Activated T-helper 2 cell treated with anti-CD3 and anti-CD28 coated beads, Interferon-gamma antibody, Interleukin-2, Interleukin-4, amounts not matched to agents 10 μg/mL and 5 μg/mL and 100 μg/mL, durations not matched to agents 14 hours and 24 hours and 36 hours (primary cell): Measurements from ENCODE around the gene NUAK1. TPM values are rescaled to one million over a fixed set of nuclear protein-coding genes. Genes with fewer than 3 reads are reported as not detected.

Experiments used
- DNase-seq: peaks from one replicate; pipeline ENCODE4 v3.0.0; 2021; ENCODE audit warnings: low spot score
- H3K27ac Mint-ChIP-seq: one replicate; pipeline ENCODE4 v1.8.0; 2021; ENCODE audit warnings: mixed read lengths
- H3K27me3 Mint-ChIP-seq: one replicate; pipeline ENCODE4 v1.8.0; 2021; ENCODE audit warnings: low read depth, mixed read lengths
- H3K36me3 Mint-ChIP-seq: one replicate; pipeline ENCODE4 v1.8.0; 2021; ENCODE audit warnings: low read depth, mixed read lengths
- H3K4me1 Mint-ChIP-seq: one replicate; pipeline ENCODE4 v1.8.0; 2021; ENCODE audit warnings: low read depth, mixed read lengths
- H3K4me3 Mint-ChIP-seq: one replicate; pipeline ENCODE4 v1.8.0; 2021; ENCODE audit warnings: low read depth, mild to moderate bottlenecking, moderate library complexity, mixed read lengths
- H3K9me3 Mint-ChIP-seq: one replicate; pipeline ENCODE4 v1.8.0; 2021; ENCODE audit warnings: mixed read lengths
- intact Hi-C: fragments of 100-400 bp; cut with micrococcal nuclease; formaldehyde crosslinking; loops from one replicate; pipeline ENCODE4 v1.15.1; 2023
- total RNA-seq: library from RNA; stranded (reverse); gene quantifications from 2 replicates; pipeline ENCODE4 v1.2.3, GENCODE V29; 2022

Gene NUAK1
- total RNA-seq, 1 donor from 2014 or later: 0.02 TPM

GRCh38 chr12:106123110-106123509, 15.6 kb downstream of the NUAK1 start:
- no peaks in the 10 kb centered on the region for H3K4me1 Mint-ChIP-seq
- H3K9me3 Mint-ChIP-seq: no peaks in the 10 kb centered on the region
- no peak overlapping the region for H3K27ac Mint-ChIP-seq
- H3K4me3 Mint-ChIP-seq: no peak overlapping the region
- peaks cover 14% of the 10 kb centered on the region for H3K27me3 Mint-ChIP-seq
- H3K36me3 Mint-ChIP-seq: no peaks in the 10 kb centered on the region
- intact Hi-C loops: no loop called here
- DNase-seq: no peak

- no peaks in the 10 kb centered on the region for H3K36me3 Mint-ChIP-seq
- no peaks in the 10 kb centered on the region for H3K4me1 Mint-ChIP-seq
- H3K9me3 Mint-ChIP-seq: no peaks in the 10 kb centered on the region
- H3K4me3 Mint-ChIP-seq: no peak overlapping the region
- no peak for DNase-seq
- intact Hi-C loops: no loop called here
- peaks cover 18% of the 10 kb centered on the region for H3K27me3 Mint-ChIP-seq
- H3K27ac Mint-ChIP-seq: no peak overlapping the region
Observed at GRCh38 chr12:106122004-106122403, 16.8 kb downstream of the NUAK1 start.

- H3K27ac Mint-ChIP-seq: no peak overlapping the region
- H3K4me3 Mint-ChIP-seq: no peak overlapping the region
- H3K36me3 Mint-ChIP-seq: no peaks in the 10 kb centered on the region
- DNase-seq: no peak
- H3K27me3 Mint-ChIP-seq: peaks cover 21% of the 10 kb centered on the region
- H3K9me3 Mint-ChIP-seq: no peaks in the 10 kb centered on the region
- H3K4me1 Mint-ChIP-seq: no peaks in the 10 kb centered on the region
- intact Hi-C loops: no loop called here
Observed at GRCh38 chr12:106120519-106121105, 18.1 kb downstream of the NUAK1 start.

- no peak for DNase-seq
- peaks cover 21% of the 10 kb centered on the region for H3K27me3 Mint-ChIP-seq
- no peaks in the 10 kb centered on the region for H3K4me1 Mint-ChIP-seq
- no peak overlapping the region for H3K27ac Mint-ChIP-seq
- H3K9me3 Mint-ChIP-seq: no peaks in the 10 kb centered on the region
- intact Hi-C loops: no loop called here
- H3K36me3 Mint-ChIP-seq: no peaks in the 10 kb centered on the region
- H3K4me3 Mint-ChIP-seq: no peak overlapping the region
Observed at GRCh38 chr12:106119301-106119700, 19.5 kb downstream of the NUAK1 start.

- DNase-seq: no peak
- Mint-ChIP-seq H3K36me3 (no peaks in the 10 kb centered on the region), H3K4me3 (no peak overlapping the region), H3K27ac (no peak overlapping the region), H3K4me1 (no peaks in the 10 kb centered on the region), H3K27me3 (peaks cover 21% of the 10 kb centered on the region), H3K9me3 (no peaks in the 10 kb centered on the region)
- intact Hi-C loops: no loop called here
Observed at GRCh38 chr12:106118381-106119130, 20.2 kb downstream of the NUAK1 start.

- Mint-ChIP-seq H3K4me3 (no peak overlapping the region), H3K27me3 (peaks cover 19% of the 10 kb centered on the region), H3K27ac (no peak overlapping the region), H3K9me3 (no peaks in the 10 kb centered on the region), H3K36me3 (no peaks in the 10 kb centered on the region), H3K4me1 (peaks cover 7% of the 10 kb centered on the region)
- no peak for DNase-seq
- intact Hi-C loops: no loop called here
Observed at GRCh38 chr12:106115440-106115839, 23.3 kb downstream of the NUAK1 start.

GRCh38 chr12:106114447-106115068, 24.2 kb downstream of the NUAK1 start:
- H3K4me1 Mint-ChIP-seq: peaks cover 7% of the 10 kb centered on the region
- no peak for DNase-seq
- no peak overlapping the region for H3K4me3 Mint-ChIP-seq
- H3K27me3 Mint-ChIP-seq: peaks cover 24% of the 10 kb centered on the region
- H3K9me3 Mint-ChIP-seq: no peaks in the 10 kb centered on the region
- no peak overlapping the region for H3K27ac Mint-ChIP-seq
- no peaks in the 10 kb centered on the region for H3K36me3 Mint-ChIP-seq
- intact Hi-C loops: no loop called here

- no peak for DNase-seq
- Mint-ChIP-seq H3K27me3 (peaks cover 25% of the 10 kb centered on the region), H3K9me3 (no peaks in the 10 kb centered on the region), H3K4me3 (no peak overlapping the region), H3K36me3 (no peaks in the 10 kb centered on the region), H3K27ac (no peak overlapping the region), H3K4me1 (peaks cover 9% of the 10 kb centered on the region)
- intact Hi-C loops: no loop called here
Observed at GRCh38 chr12:106113824-106114446, 24.8 kb downstream of the NUAK1 start.

GRCh38 chr12:106113446-106113823, 25.3 kb downstream of the NUAK1 start:
- no peak for DNase-seq
- peaks cover 9% of the 10 kb centered on the region for H3K4me1 Mint-ChIP-seq
- H3K9me3 Mint-ChIP-seq: no peaks in the 10 kb centered on the region
- H3K27me3 Mint-ChIP-seq: peaks cover 25% of the 10 kb centered on the region
- intact Hi-C loops: no loop called here
- no peak overlapping the region for H3K27ac Mint-ChIP-seq
- H3K4me3 Mint-ChIP-seq: no peak overlapping the region
- H3K36me3 Mint-ChIP-seq: no peaks in the 10 kb centered on the region

- H3K4me1 Mint-ChIP-seq: peaks cover 9% of the 10 kb centered on the region
- H3K27ac Mint-ChIP-seq: peak overlapping the region; percentile 68
- intact Hi-C loops: no loop called here
- no peaks in the 10 kb centered on the region for H3K9me3 Mint-ChIP-seq
- H3K36me3 Mint-ChIP-seq: no peaks in the 10 kb centered on the region
- peaks cover 26% of the 10 kb centered on the region for H3K27me3 Mint-ChIP-seq
- no peak for DNase-seq
- no peak overlapping the region for H3K4me3 Mint-ChIP-seq
Observed at GRCh38 chr12:106113042-106113441, 25.7 kb downstream of the NUAK1 start.

- intact Hi-C loops: no loop called here
- Mint-ChIP-seq H3K27me3 (peaks cover 31% of the 10 kb centered on the region), H3K27ac (no peak overlapping the region), H3K4me1 (peaks cover 9% of the 10 kb centered on the region), H3K9me3 (no peaks in the 10 kb centered on the region), H3K4me3 (no peak overlapping the region), H3K36me3 (no peaks in the 10 kb centered on the region)
- no peak for DNase-seq
Observed at GRCh38 chr12:106112145-106112821, 26.5 kb downstream of the NUAK1 start.

GRCh38 chr12:106110626-106111300, 28.0 kb downstream of the NUAK1 start:
- H3K9me3 Mint-ChIP-seq: no peaks in the 10 kb centered on the region
- DNase-seq: no peak
- H3K27me3 Mint-ChIP-seq: peaks cover 27% of the 10 kb centered on the region
- no peak overlapping the region for H3K4me3 Mint-ChIP-seq
- H3K27ac Mint-ChIP-seq: no peak overlapping the region
- H3K36me3 Mint-ChIP-seq: no peaks in the 10 kb centered on the region
- intact Hi-C loops: no loop called here
- H3K4me1 Mint-ChIP-seq: peaks cover 9% of the 10 kb centered on the region
